ENCODE data around the gene CELF6.

GRCh38 chr15:72239652-72240051 is 80.3 kb downstream of the CELF6 start:
- TF ChIP-seq POLR2A (IDR thresholded peaks at IDR 0.05) (no peak), CTCF (IDR thresholded peaks at IDR 0.05) (no peak)

Measured in lower leg skin (tissue), 3 donors.